H54 (cell line): ENCODE measurements around the gene OTOP1.
"Not testable (repeated sequence)": the region's sequence is repeated elsewhere in the genome, so short reads cannot be mapped to it uniquely, and the experiment has no call there.

Experiments
- DNase-seq: peaks from one replicate; pipeline ENCODE4 v3.0.0; 2011; ENCODE audit warnings: low spot score, mixed read lengths; ENCODE audit not compliant: insufficient read length
- FAIRE-seq: peaks from 3 replicates; lab custom pipeline; 2011; peaks lifted over from hg19 to GRCh38; lab: Jason Lieb, UNC
- POLR2A ChIP-seq: IDR thresholded peaks from 2 replicates; pipeline ENCODE4 v1.6.1; 2011; ENCODE audit warnings: low read depth, mild to moderate bottlenecking, low read length

The OTOP1 gene

DNA sequence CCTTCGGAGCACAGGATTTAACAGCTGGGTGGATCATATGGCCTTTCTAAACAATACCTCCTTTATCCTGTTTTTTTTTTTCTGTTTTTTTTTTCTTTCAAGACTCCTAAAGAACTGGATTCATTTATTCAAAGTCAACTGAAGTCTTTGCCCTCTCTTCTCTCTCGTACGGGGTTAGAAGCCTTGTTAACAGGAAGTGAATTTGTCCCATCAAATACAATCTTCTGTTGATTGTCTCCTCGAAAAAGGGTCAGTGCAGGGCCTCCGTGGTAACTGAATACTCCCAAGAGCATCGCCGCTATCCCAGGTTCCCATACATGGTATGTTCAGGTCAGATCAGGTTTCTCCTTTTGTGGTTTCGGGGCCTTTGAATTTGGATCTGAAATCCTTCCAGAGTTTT, 23.1 kb upstream of the OTOP1 start:
- FAIRE-seq (no peak), DNase-seq (no peak)
- TF ChIP-seq POLR2A = no peak

DNA sequence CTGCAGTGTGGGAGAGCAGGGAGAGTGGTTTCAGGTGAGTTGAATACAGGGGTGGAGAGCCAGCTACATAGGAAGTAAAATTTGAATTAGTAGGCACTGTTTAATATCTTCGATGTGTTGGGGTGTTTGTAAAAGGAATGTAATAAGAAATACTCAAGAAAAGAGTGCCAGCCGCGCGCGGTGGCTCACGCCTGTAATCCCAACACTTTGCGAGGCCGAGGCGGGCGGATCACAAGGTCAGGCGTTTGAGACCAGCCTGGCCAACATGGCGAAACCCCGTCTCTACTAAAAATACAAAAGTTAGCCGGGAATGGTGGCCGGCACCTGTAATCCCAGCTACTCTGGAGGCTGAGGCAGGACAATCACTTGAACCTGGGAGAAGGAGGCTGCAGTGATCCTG, 22.6 kb upstream of the OTOP1 start:
- DNase-seq, FAIRE-seq: not testable (repeated sequence)

DNA sequence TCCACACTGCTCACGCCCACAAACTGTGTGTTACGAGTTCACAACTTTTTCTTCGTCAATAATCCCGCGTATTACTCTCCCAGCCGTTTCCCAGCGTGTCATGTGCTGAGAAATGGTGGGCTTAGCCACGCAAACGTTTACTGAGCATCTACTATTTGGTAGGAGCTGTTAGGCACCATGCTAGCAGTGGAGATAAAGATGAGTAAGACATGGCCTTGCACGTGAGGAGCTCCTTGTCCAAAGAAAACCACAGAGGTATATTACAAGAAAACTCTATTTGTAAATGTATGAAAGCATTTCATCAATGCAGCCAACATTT, 22.1 kb upstream of the OTOP1 start:
- no peak for DNase-seq
- TF ChIP-seq POLR2A = no peak
- FAIRE-seq = no peak

DNA sequence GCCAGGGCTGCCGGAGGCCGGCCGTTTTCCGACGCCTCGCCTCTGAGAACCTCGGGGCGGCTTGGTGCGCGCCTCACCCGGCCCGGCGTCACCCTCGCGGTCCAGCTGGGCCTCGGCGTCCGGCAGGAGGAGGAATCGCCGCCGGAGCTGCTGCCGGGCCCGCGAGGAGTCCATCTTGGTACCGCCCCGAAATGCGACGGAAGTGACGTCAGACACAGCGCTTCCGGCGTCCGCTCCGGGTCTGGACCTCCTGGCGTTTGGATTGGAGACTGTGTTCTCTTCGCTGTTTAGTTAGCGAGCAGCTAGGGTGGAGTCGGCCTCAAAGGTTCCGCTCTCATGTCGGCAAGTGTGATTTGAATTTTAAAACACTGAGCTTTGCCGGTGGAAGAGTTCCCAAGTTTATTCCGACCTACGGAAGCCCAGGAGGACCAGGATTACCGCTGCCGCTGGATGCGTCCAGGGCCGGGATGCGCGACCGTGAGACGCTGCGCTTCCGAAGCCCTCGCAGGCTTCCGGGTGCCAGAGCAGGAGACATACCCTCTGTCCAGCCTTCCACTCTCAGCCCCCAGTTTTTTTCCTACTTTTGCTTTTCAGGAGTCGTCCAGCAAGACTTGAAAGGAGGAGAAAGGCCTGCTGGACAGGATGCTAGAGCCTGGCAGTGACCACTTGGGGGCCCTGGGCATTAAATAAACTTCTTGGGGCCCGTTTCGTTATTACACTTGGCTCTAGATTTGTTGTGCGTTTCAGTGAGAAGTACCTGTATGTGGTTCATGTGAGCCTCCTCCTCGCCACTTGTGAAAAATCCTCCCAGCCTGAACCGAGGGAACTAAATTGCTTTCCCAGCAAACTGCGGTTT, 21.5 kb upstream of the OTOP1 start, which contains the start of gene TMEM128:
Gene TMEM128 (minus strand): TSS at position 195 of the 856 bp plus-strand sequence. CDS start 21 bp downstream, at position 174.
- no peak for FAIRE-seq
- DNase-seq = peak; percentile 77
- peak; percentile 89 for TF ChIP-seq POLR2A

DNA sequence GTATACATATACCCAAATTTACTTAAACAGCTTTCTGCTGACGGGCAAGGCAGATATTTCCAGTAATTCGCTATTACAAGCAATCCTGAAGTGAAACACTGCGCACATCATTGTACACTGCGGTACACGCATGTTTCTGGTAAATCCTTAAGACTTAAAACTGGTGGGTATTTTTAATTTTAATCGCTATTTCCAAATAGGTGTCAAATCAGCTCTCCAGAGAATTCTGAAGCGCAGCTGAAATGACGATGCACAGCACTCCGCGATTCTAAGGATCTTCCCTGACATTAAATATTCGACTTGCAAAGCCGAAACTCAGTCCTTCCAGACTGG, 20.9 kb upstream of the OTOP1 start:
- no peak for DNase-seq
- TF ChIP-seq POLR2A = no peak
- no peak for FAIRE-seq

DNA sequence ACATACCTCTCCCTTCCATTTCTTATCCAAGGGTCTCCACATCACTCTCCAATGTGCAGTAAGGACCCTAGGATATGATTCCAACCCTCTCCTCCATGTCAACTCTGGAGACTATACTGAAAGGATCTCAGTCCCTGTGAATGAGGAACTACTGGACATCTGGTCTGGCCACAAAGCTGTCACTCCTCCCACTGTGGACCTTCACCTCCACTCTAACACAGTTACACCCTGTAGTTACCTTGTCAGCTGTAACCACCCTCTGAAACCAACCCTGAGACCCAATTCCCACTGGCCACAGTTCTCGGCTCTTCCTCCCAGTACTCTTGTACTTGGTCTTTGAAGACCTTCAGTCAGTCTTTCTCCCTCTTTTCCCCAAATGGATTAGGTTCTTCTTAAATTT, 18.4 kb upstream of the OTOP1 start:
- TF ChIP-seq POLR2A = no peak
- no peak for DNase-seq
- FAIRE-seq = no peak

DNA sequence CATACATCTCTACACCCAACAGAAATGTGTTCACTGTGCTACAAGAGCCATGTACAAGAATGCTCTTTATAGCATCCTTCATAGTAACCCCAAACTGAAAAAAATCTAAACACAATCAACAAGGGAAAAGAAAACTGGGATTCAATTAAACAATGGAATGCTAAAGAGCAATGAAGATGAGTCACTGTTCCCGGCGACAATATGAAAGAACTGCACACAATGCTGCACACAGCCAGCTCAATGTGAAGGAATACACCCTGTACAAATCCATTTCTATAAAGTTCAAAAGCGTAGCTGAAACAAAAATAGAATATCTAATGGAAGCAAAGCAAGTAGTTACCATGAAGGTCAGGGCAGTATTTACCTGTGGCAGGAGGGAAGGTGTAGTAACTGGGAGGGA, 12.8 kb upstream of the OTOP1 start:
- DNase-seq, FAIRE-seq: not testable (repeated sequence)

DNA sequence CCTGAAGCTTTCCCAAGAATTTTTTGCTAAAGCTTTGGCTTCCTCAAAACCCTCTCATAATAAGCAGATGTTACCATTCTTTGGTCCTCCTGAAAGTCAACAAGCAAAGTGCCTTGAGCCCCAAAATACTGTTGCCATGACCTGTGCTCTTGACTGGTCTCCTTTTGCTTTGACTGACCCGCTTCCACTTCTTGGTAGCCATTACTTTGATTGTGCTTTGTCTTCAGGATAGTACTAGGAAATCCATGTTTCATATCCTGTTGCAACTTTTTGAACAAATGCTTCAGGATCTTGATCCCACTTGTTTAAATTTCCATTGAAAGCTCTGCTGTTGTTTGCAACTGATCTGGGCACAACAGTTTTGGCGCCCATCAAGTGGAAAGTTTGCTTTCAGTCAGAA, 6.9 kb upstream of the OTOP1 start:
- FAIRE-seq (no peak), DNase-seq (no peak)
- no peak for TF ChIP-seq POLR2A

DNA sequence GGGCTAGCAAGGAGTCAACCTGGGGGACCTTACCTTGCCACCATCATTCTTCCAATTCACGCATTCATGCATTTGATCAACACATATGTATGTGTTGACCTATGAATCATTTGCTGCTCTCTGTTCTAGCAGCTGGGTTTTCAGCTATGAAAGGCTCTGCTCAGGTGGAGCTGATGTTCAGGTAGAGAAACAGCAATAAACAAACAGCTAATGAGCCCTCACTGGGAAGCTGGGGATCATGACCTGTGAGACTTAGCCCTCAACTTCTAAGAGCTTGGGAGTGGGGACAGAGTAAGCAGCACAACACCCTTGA, 1.6 kb upstream of the OTOP1 start:
- no peak for DNase-seq
- no peak for FAIRE-seq
- TF ChIP-seq POLR2A = no peak

DNA sequence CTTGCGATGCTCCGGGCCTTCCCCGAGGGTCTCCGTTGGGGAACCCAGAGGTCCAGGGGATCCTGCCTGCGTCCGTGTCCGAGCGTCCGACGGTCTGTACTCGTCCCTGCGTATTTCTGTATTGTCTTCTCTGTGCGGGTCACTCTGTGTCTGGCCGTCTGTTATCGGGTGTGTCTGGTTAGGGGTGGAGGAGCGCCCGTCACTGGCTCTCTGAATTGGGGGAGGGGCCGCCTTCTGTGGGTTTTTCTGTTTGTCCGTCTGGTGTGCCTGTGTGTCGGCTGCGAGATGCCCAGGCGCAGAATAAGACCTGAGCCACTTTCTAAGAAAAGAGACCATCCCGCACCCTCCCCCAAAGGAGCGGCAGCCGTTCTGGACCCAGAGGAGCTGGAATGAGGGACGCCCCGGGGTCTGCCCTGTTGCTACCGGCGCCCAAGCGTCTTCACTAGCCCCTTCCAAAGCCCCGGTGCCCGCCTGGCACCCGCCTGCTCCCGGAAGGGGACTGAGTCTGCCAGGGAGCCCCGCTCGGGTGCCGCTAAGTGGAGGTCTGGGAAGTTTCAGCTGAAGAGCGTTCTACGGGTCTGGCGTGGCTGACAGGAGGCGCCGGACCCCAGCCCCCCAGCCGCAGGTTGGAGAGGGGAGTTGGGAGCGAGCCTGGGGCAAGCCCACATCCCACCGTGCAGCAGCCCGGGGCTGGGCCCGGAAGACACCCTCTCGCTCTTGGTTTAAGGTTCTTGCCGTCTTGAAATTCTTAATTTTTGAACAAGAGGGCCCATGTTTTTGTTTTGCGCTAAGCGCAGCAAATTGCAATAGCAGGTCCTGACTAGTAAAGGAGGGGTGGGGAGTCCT, 1.0 kb upstream of the OTOP1 start:
- FAIRE-seq (no peak), DNase-seq (no peak)

DNA sequence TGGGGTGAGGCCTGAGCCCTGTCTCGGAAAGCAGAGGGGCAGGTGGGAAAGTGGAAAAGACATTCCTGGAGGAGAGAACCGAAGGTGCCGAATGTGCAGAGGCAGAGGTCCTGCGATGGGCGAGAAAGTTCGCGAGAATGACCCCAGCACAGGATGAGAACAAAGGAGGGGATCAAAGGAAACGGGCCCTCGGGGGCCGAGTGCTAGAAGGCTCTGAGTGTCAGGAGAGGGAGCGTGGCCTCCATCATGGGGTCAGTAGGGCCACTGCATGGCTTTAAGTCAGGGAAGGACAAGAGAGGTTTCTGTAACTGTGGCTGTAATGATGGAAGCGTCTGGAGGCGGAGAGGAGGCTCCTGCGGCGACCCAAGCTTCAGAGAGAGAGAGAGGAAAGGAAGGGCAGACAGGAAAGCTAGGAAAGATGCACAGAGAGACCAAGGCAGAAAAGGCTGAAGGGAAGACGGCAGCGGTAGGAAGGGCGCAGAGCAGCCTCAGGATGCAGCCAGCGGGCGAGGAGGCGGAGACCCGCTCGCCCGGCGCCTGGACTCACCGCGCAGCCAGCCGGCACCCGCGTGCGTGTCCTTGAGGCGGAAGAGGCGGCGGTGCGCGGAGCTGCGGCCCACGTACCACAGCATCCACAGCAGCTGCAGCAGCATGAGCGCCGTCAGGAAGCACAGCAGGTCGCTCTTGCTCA, 669 bp downstream of the OTOP1 start:
- DNase-seq (no peak), FAIRE-seq (no peak)
- TF ChIP-seq POLR2A = no peak

More for the DNA sequence above, 1.0 kb upstream of the OTOP1 start:
- TF ChIP-seq POLR2A = no peak

DNA sequence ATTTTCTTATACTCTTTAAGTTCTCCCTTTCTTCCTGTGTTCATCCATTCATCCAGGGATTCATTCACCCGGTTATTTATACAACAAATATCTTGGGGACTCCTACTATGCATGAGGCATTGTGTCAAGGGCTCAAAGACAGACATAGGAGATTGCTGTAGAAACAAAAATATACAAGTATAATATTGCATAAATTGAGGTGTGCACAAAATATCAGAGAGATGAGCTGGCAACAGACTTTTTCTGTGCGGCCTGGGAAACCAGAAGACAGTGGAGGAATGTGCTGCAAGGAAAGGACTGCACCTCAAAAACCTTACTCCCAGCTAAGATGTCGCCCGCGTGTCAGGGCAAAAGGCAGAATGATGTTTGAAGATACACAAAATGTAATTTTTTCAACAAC, 9.6 kb downstream of the OTOP1 start:
- FAIRE-seq = no peak
- no peak for DNase-seq
- TF ChIP-seq POLR2A = no peak

DNA sequence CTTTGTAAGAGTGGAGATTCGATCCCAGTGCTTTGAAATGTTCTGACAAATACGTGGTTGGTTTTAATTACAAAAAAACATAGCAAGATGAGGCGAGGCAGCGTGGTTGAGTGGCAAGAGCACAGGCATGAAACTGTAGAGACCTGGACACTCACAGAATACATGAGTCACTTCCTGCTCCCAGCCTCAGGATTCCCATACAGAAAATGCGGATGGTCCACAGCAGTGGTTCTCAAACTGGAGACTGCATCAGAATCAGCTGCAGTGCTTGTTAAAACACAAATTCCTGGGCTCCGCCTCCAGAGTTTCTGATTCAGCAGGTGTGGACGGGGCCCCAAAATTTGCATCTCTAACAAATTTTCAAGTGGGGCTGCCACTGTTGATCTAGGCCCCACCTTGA, 10.1 kb downstream of the OTOP1 start:
- FAIRE-seq (peak; percentile 79), DNase-seq (peak; percentile 23)

DNA sequence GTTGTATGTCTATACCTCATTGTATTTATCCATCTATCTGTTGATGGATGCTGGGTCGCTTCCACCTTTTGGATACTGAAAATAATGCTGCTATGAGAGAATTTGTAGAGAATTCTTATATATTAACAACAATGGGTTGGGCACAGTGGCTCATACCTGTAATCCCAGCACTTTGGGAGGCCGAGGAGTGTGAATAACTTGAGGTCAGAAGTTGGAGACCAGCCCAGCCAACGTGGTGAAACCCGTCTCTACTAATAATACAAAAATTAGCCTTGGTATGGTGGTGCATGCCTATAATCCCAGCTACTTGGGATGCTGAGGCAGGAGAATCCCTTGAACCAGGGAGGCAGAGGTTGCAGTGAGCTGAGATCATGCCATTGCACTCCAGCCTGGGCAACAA, 13.1 kb downstream of the OTOP1 start:
- not testable (repeated sequence) for FAIRE-seq, DNase-seq

More for the DNA sequence above, 10.1 kb downstream of the OTOP1 start:
- TF ChIP-seq POLR2A = no peak
